Measurements from ENCODE around the gene ENO2. TPM values are rescaled to one million over a fixed set of nuclear protein-coding genes. Genes with fewer than 3 reads are reported as not detected.

ENO2 gene
- total RNA-seq, 1 experiment from 2014 or later = 166 TPM

GRCh38 chr12:6932766-6933165 is 18.4 kb downstream of the ENO2 start:
- no peak overlapping the region for H3K4me2 ChIP-seq (ENCODE audit: insufficient read depth, insufficient read length, low read length)
- H4K91ac ChIP-seq (ENCODE audit: insufficient read length, low read depth, low read length) = no peak overlapping the region
- peaks cover 24% of the 10 kb centered on the region; the same call in 1 of the 2 replicates for H3K79me2 ChIP-seq (ENCODE audit: insufficient read depth, low read length)
- Mint-ChIP-seq H3K4me1 (peaks cover 29 to 39% of the 10 kb centered on the region in 2 experiments), H3K36me3 (ENCODE audit: insufficient read depth in 1 of 3, low read depth in 3 of 3) (peaks cover 25 to 69% (median 47%) of the 10 kb centered on the region in 3 experiments; a peak in 6 of 7 replicates), H3K9me3 (no peaks in the 10 kb centered on the region), H3K27me3 (ENCODE audit: low read depth) (no peaks in the 10 kb centered on the region), H3K27ac (no peak overlapping the region), H3K4me3 (no peak overlapping the region)
- H3K27ac ChIP-seq (ENCODE audit: insufficient read length, low read depth, low read length) = no peak overlapping the region
- H4K5ac ChIP-seq (ENCODE audit: insufficient read length, low read depth, low read length) = no peak overlapping the region
- H2AK5ac ChIP-seq (ENCODE audit: insufficient read length, low read length) = no peak overlapping the region
- no peaks in the 10 kb centered on the region for H3K4me1 ChIP-seq (ENCODE audit: insufficient read depth, low read length)
- H2AFZ ChIP-seq (ENCODE audit: low read length) = no peak overlapping the region
- no peak for DNase-seq
- H4K20me1 ChIP-seq (ENCODE audit: control insufficient read depth, insufficient read depth, insufficient read length) = no peaks in the 10 kb centered on the region
- no peak overlapping the region for H3K18ac ChIP-seq (ENCODE audit: insufficient read length, low read depth, low read length)
- no peak overlapping the region for H2BK5ac ChIP-seq (ENCODE audit: insufficient read length, low read length)
- H3T11ph ChIP-seq (ENCODE audit: low read length) = no peak overlapping the region
- no peaks in the 10 kb centered on the region for H3K79me1 ChIP-seq (ENCODE audit: insufficient read depth, low read depth, low read length, poor library complexity, severe bottlenecking)
- no peak overlapping the region for H4K8ac ChIP-seq (replicated peaks; ENCODE audit: insufficient read length, low read depth, low read length)
- H2BK120ac ChIP-seq (ENCODE audit: low read depth, low read length, poor library complexity, severe bottlenecking) = no peak overlapping the region
- H3K9ac ChIP-seq (ENCODE audit: extremely low read depth, insufficient read length, low read length) = no peak overlapping the region
- H3K56ac ChIP-seq (ENCODE audit: insufficient read length, low read depth, low read length) = no peak overlapping the region
- no peak overlapping the region for H3K4ac ChIP-seq (ENCODE audit: low read depth, low read length)
- no CpG with 5 or more reads among the region's 1 CpG for WGBS (ENCODE audit: extremely low coverage, insufficient read length, low lambda C conversion rate)
- no peak overlapping the region for H3K23ac ChIP-seq (ENCODE audit: insufficient read length, low read depth, low read length)
- H3K9me3 ChIP-seq (ENCODE audit: control insufficient read depth, low read depth, low read length) = no peaks in the 10 kb centered on the region
- H3K27me3 ChIP-seq (ENCODE audit: insufficient read depth, low read length) = no peaks in the 10 kb centered on the region
- no peak overlapping the region for H2BK12ac ChIP-seq (ENCODE audit: insufficient read length, low read depth, low read length)
- H2BK20ac ChIP-seq (ENCODE audit: low read depth, low read length, poor library complexity, severe bottlenecking) = no peak overlapping the region
- TF ChIP-seq, protein P1, sequence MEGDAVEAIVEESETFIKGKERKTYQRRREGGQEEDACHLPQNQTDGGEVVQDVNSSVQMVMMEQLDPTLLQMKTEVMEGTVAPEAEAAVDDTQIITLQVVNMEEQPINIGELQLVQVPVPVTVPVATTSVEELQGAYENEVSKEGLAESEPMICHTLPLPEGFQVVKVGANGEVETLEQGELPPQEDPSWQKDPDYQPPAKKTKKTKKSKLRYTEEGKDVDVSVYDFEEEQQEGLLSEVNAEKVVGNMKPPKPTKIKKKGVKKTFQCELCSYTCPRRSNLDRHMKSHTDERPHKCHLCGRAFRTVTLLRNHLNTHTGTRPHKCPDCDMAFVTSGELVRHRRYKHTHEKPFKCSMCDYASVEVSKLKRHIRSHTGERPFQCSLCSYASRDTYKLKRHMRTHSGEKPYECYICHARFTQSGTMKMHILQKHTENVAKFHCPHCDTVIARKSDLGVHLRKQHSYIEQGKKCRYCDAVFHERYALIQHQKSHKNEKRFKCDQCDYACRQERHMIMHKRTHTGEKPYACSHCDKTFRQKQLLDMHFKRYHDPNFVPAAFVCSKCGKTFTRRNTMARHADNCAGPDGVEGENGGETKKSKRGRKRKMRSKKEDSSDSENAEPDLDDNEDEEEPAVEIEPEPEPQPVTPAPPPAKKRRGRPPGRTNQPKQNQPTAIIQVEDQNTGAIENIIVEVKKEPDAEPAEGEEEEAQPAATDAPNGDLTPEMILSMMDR (conservative IDR thresholded peaks at IDR 0.05) = no peak
- H3K14ac ChIP-seq (ENCODE audit: insufficient read depth, low read length) = no peak overlapping the region
- H3K23me2 ChIP-seq (ENCODE audit: insufficient read length, low read depth, low read length, poor library complexity, severe bottlenecking) = peaks cover 16% of the 10 kb centered on the region
- no peak overlapping the region for H2BK15ac ChIP-seq (ENCODE audit: low read depth, low read length)

All from H9 (cell line).